HG03520 (cell line): ENCODE measurements around the gene ANKH.

Source experiments
- ATAC-seq: cut with Tn5 transposase; IDR thresholded peaks from one replicate; pipeline ENCODE4 v1.9.1; 2021; ENCODE audit warnings: mild to moderate bottlenecking, moderate library complexity; ENCODE audit not compliant: unreplicated experiment

ANKH gene

DNA sequence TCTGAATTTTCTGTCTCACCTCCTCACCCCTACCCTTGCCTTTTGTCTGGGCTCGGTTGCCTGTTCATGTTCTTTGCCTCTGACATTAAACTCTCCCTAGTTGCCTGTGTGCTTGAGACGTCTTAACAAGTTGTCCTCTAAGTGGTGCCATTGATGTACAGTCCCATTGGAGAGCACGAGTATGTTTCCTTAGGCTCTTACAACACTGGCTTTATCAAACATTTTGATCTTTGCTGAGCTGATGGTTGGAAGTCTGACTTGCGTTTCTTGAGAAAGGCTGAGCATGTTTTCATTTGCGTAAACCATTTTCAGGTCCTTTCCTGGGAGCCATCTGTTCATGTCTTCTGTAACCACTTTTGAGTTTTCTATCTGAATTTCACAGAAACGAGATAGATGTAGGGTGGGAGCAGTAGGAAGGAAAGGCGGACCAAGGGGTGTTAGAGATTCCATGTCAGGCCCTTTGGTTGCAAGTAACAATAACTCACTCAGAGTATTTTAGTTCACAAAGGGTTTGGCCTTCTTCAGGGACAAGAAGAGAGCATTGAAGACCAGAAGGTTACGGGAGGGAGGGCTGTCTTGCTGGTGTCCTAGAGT lies 171.7 kb downstream of the ANKH start:
- ATAC-seq, result no peak

DNA sequence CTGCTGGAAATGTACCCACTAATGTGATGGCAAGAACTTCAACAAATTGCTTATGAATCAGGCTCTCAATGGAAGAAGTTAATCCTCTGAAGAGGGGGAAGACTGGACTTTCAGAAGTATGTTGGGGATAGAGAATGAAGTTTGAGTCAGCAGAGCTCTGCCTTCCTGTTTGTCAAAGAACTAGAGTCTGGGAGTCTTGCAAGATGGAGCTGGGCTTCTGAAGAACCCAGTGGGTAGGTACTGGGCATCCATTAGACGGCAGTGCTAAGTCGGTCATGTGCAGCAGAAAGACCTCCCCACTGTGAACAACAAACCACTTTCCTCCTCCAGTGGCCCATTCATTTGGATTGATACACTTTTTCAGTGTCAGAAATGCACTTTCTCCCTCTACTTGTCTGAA lies 172.4 kb downstream of the ANKH start:
- ATAC-seq, result no peak

DNA sequence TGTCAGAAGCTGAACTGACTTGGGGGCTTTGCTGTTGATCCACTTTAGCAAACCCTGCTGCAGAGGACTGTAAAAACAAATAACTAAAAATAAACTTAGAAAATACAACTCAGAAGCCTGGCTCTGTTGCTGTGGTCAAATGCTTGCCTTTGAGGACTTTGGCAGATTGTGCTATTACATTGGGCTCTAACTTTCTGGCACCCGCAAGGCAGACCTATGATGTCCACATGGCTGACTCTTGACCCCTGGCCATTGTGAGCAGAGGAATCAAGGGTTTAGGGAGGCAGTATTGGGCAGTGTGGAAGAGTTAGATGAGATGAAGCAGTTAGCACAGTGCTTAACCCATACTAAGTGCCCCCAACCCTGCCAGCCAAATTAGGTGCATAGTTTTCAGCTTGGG lies 173.1 kb downstream of the ANKH start:
- ATAC-seq, result no peak

DNA sequence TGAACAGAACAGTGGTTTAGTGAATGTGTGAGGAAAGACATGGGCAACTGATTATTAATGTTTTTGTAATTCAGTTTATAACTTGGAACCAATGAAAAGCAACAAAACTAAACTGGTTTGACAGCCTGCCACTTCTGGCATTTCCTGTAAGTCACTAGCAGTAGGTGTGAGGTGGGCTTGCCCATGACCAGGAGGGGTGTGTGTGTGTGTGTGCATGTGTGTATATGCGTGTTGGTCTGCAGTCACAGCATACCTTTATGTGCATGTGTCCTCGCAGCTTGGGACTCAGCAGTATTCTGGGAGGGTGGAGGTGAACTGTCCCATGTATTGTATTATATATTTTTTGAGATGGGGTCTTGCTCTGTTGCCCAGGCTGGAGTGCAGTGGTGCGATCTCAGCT lies 174.7 kb downstream of the ANKH start:
- ATAC-seq, result no peak

DNA sequence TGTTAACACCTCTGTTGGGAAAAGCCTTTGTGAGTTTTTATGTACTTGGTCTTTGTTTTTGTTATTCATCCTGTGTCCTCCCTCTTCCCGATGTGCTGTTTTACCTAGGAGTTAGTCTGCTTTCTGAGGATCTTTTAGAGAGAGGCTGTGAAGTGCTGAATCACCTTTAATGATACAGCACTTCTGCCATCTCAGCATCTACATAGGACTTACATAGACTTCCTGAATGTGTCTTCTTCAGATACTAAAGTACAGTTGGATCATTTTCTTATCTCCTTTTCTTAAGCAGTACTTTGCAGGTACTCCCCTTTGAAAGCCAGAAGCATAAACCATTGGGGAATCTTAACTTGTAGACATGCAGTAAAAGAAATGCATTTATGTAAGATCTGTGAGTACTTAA lies 175.5 kb downstream of the ANKH start:
- ATAC-seq, result no peak

DNA sequence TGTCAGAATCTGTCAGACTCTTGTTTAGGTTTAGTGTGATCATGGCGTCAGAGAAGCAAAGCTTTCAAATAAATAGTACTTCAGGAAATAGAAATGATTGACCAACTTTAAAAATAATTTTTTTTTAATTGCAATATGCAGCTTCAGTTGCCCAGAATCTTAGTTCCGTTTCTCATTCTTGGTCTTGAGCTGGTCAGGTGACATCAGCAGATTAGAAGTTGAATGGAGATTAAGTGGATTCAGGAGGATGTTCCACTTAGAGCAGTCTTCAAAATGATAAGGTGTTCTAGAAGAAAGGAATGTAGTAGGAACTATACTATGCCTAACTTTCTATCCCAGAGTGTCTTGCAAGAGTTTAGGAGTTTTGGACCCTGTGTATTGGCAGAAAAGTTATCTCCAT lies 176.4 kb downstream of the ANKH start:
- no peak for ATAC-seq

DNA sequence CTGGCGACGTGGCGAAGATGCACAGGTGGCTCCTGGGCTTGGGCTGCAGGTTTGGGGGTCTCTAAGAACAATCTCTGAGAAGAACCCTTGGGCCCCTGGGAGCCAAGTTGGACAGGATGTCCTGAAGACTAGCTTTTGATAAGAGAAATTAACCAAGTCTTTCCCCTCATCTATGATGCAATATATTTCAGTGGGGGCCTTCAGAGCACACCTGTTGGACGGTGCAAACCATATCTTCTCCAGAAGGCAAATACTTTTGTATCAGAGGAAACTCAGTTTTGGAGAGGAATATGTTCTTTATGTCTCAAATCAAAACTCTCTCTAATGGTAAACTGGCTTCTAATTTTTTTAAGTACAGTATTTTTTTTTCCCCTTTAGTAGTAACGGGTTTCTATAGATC lies 178.5 kb downstream of the ANKH start:
- ATAC-seq, result no peak

DNA sequence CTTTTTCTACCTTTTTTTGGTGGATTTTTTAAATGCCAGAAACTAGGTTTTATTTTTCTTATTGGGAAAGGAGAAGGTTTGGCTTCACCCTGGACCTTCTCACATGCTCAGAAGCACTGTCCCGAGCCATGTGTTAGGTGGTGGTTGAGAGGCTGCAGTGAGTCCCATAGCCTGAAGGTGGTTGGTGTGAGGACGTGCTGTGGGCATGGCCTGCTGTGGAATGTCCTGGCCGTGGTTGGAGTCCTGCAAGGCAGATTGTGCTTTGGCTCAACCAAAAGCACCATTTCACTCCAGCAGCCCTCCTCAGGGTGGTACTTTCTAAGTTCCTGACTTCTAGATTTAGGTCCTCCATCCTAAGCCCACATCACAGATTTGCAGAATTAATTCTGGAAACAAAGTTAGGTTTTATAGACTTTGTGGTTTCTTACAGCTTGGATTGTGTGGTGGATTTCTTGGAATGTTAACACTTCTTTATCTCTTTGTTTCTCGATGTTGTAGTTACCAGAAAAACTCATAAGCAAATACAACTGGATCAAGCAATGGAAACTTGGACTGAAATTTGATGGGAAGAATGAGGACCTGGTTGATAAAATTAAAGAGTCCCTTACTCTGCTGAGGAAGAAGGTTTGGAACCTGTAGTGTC lies 184.4 kb downstream of the ANKH start:
- no peak for ATAC-seq

- ATAC-seq, result no peak
Measured at GRCh38 chr5:14686517-14686916, 185.1 kb downstream of the ANKH start.

- ATAC-seq, result peak; percentile 76
Measured at GRCh38 chr5:14685757-14686156, 185.8 kb downstream of the ANKH start.

- no peak for ATAC-seq
Measured at GRCh38 chr5:14684757-14685156, 186.8 kb downstream of the ANKH start.

DNA sequence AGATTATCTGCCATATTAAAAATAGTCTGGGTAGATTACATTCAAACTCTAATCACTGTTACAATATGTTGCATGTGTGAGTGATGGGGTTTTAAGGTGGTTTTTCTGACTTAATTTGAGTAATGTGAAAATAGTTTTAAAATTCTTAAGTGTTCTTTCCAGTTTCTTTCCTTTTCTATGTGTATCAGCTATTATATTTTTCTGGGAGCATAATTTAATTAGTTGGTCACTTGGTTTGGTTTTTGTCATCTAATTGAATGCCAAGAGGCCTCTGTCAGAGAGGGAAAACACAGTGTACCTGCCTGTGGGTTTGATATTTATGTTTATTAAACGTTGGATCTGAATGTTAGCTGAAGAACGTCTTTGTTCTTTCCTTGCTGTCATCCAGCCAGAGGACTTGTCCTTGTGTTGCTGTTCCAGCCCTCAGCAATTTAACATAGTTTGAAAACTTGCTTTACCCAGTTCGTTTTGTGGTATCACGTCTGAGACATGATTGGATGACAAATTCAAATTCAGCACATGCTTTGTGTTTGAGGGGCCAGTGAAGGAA lies 187.6 kb downstream of the ANKH start:
- ATAC-seq, result no peak

DNA sequence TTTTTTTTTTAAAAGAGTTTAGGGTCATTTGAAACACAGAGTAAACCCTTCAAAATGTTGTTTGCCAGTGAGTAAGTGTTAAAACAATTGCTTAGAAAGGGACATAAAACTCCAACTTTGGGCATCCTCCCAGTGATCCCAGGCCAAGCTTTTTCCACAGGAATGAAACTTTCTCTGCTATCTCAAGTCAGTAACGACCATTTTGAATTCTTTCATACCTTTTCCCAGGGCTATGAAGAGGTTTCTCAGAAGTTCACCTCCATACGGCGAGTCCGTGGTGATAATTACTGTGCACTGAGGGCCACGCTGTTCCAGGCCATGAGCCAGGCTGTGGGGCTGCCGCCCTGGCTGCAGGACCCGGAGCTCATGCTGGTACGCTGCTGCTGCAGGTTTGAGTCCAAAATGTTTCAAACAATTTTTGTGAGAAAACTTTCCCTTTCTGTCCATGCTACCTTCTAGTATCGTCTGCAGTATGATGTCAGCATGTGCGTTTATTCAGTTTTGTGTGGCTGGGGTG lies 190.3 kb downstream of the ANKH start:
- no peak for ATAC-seq

DNA sequence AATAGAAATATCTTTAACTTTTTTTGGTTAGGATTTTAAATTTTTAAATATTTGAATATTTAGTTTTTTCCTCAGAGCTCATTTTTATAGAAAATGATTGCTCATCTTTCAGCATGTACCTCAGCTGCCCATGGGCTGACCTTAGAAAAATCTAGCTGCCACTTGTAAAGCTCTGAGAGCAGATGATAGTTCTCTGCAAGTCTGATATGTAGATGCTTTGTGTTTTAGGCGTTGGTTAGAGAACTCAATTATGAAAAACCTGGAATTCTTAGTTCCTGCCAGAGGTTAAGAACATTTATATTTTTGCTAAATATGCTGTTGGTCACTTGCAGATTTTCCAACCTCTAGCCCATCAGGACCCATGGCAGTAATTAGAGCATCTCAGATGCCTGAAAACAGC lies 192.0 kb downstream of the ANKH start:
- no peak for ATAC-seq

DNA sequence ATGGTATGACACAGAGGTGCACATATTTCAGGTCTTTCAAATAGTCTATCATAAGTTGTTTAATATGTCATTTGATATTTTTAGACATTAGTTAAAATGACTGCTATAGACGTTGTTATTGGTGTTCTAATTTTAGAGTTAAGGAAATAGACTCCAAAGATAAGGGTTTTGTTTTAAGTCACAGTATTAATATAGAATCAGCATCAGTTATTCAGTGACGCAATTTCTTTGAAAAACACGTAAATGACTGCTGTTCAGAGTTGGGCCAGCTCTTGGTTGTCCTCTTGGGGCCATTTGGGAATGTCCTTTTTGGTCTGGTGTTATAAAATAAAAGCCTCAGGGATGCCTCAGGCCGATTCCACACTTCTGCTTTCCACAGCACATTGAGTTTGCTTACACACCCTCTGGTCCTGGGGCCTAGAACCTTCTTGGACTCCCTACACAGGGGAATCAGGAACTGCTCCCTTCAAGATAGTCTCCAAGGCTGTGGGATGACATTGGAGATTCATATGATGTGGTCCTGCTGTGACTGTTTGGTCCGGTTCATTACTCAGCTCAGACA lies 192.7 kb downstream of the ANKH start:
- ATAC-seq, result no peak

DNA sequence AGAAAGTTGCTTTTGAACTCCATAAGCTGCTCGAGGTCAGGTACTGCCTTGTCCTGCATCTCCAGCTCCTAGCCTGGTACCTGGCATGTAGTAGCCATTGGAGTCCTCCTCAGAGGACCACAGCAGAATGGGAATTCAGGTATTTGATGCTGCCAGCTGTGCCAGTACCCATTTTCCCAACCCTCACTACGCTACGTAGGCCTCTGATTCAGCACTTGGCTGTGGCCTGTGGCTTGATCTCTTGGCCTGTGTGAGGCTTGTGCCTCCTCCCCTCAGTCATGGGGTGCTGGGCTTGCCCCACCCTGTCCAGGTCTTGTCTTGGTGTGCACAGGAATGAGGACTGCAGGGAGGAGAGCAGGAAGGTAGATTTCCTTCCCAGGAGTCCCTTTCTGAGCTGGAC lies 195.3 kb downstream of the ANKH start:
- ATAC-seq, result peak; percentile 33

DNA sequence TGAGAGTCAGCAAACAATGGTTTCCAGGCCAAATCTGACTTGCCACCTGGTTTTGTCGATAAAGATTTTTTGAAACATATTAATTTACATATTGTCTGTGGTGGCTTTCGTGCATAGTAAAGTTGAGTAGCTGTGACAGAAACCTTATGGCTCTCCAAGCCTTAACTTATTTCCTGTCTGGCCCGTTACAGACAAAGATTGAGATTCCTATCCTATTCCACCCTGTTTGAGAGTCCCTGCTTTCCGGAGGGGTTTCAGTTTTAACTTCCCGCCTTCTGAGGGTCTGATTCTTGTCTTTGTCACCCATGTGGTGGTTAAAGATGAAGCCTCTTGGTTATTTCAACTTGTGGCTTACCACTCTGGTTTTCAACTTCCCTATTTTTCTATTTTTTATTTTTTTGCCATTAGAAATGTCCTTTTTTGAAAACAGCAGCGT lies 195.7 kb downstream of the ANKH start:
- peak; percentile 37 for ATAC-seq

DNA sequence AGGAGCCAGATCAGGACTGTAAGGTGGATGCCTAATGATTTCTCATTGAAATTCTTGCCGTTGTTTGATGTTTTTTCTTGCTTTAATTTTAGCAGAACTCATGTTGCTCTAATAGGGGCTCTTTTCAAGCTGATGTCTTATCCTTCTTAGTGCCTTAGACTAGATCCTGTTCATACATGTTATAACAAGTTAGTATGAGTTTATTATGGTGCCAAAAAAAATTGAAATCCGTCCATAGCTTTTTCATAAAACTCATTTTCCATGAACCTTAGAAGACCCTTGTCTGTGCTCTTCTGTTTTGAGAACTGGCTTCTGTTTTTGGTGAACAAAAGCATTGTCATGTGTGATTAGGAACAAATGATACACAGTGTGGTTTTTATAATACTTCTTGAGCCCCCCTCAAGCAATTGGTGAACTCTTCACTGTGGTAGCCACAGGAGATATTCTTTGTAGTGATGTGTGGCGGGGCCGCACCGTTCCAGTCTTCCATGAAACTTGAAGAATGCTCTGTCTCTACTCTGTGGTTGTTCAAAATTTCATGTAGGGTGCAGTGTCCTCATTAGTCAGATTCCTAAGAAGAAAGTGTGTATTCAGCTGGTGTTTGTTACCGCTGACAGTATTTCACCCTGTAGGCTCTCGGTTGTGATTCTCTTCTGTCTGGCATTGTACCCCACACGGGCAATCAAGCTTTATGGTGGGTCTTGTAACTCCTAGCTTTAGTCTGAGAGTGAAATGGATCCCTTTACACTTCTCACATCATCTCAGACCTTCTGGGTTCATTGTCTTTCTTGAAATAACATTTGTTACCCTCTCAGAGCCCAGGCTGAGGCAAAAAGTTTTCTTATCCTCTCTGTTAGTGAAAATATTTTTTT lies 196.4 kb downstream of the ANKH start:
- no peak for ATAC-seq

DNA sequence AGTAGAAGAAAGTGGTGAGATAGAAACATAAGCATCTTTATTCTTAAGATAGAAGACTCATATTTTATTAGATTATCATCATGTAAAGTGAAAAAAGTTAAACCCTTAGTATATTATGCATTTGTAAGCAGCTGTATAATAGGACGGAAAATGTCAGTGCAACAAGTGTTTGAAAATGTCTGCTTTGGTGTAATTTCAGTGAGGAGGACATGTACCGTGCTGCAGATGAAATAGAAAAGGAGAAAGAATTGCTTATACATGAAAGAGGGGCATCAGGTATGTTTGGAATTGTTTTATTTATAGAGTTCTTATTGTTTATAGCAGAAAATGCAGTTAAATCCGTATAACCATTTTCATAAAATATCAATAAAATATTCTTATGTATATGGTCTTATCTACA lies 198.1 kb downstream of the ANKH start:
- ATAC-seq, result no peak

DNA sequence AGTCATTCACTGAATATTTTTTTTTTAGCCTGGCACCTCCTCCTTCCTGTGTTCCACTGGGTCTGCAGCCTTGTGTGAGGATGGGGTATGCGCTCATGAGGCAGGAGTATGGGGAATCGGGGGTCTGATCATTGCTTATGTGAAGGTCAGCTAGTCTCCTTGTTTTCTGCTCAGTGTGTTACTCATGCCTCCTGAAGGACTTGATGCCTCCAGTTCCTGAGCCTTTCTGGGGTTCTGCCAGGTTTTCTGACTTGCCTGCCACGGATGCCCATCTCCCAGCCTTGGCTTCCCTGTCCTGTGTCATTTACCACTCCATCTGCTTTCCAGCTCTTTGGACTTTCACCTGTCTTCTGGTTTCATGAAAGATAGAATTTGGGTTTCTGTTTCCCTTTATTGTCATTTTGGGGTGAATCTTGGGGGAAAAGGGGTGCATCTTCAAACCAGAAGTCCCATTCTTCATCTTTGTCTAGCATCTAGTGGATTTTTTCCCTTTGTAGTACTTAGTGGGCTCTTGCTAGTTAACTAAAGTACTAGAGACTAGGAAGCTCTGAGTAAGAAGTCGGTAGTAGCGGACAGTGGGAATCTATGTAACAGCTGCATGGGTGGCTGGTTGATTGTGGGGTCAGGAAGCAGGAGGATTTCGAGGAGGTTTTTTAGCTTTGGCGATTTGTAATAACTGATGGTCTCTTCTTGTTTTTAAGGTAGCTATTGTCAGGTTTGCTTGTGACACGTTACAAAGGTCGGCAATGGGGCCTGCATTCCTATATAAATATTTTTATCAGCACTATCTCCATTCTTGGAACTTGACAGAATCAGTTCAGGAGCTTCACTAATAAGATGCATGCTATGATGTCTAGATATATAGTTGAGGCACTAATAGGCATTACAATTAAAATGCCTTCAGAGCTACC lies 198.8 kb downstream of the ANKH start:
- no peak for ATAC-seq
